ENCODE data around the gene PDCD1.

The PDCD1 gene

GRCh38 chr2:241897231-241897916, 38.7 kb upstream of the PDCD1 start:
- no peak overlapping the region for H3K4me3 ChIP-seq (replicated peaks; ENCODE audit: insufficient read depth, low read length)
- TF ChIP-seq GABPA (IDR thresholded peaks at IDR 0.05; ENCODE audit: low read depth): no peak
- TF ChIP-seq REST (IDR thresholded peaks at IDR 0.05; ENCODE audit: insufficient replicate concordance, low read depth): no peak
- TF ChIP-seq POLR2AphosphoS5 (IDR thresholded peaks at IDR 0.05; ENCODE audit: low read depth): no peak
- TF ChIP-seq CTCF (IDR thresholded peaks at IDR 0.05; ENCODE audit: insufficient read depth, low read length): no peak
- TF ChIP-seq SPI1 (IDR thresholded peaks at IDR 0.05; ENCODE audit: borderline replicate concordance, low read depth): no peak
- no peak for DNase-seq (ENCODE audit: low read depth in 1 of 2, low spot score in 1 of 2)
- no peaks in the 10 kb centered on the region for H3K27me3 ChIP-seq (ENCODE audit: insufficient read depth, poor library complexity, severe bottlenecking)
- no peak overlapping the region for H3K27ac ChIP-seq (replicated peaks)

GRCh38 chr2:241896746-241897201, 38.1 kb upstream of the PDCD1 start:
- TF ChIP-seq GABPA (IDR thresholded peaks at IDR 0.05; ENCODE audit: low read depth) (no peak), SPI1 (IDR thresholded peaks at IDR 0.05; ENCODE audit: borderline replicate concordance, low read depth) (no peak), REST (IDR thresholded peaks at IDR 0.05; ENCODE audit: insufficient replicate concordance, low read depth) (no peak), POLR2AphosphoS5 (IDR thresholded peaks at IDR 0.05; ENCODE audit: low read depth) (no peak)
- DNase-seq (ENCODE audit: low read depth in 1 of 2, low spot score in 1 of 2): no peak
- Histone ChIP-seq H3K4me3 (replicated peaks; ENCODE audit: insufficient read depth, low read length) (no peak overlapping the region), H3K27ac (replicated peaks) (no peak overlapping the region), H3K27me3 (ENCODE audit: insufficient read depth, poor library complexity, severe bottlenecking) (no peaks in the 10 kb centered on the region)

- Histone ChIP-seq H3K27me3 (ENCODE audit: insufficient read depth, poor library complexity, severe bottlenecking) (no peaks in the 10 kb centered on the region), H3K4me3 (replicated peaks; ENCODE audit: insufficient read depth, low read length) (no peak overlapping the region), H3K27ac (replicated peaks) (no peak overlapping the region)
- no peak for DNase-seq (ENCODE audit: low read depth in 1 of 2, low spot score in 1 of 2)
- TF ChIP-seq GABPA (IDR thresholded peaks at IDR 0.05; ENCODE audit: low read depth) (no peak), CTCF (IDR thresholded peaks at IDR 0.05; ENCODE audit: insufficient read depth, low read length) (no peak), POLR2AphosphoS5 (IDR thresholded peaks at IDR 0.05; ENCODE audit: low read depth) (no peak), SPI1 (IDR thresholded peaks at IDR 0.05; ENCODE audit: borderline replicate concordance, low read depth) (no peak), REST (IDR thresholded peaks at IDR 0.05; ENCODE audit: insufficient replicate concordance, low read depth) (no peak)
Measured at GRCh38 chr2:241895712-241896641, 37.3 kb upstream of the PDCD1 start.

All from HL-60 (cell line).